GM18909 (cell line): Measurements from ENCODE around the gene MEGF10.

ENCODE experiments used
- ATAC-seq: cut with Tn5 transposase; IDR thresholded peaks from one replicate; pipeline ENCODE4 v1.9.1; 2021; ENCODE audit warnings: mild to moderate bottlenecking; ENCODE audit not compliant: unreplicated experiment, poor library complexity

The MEGF10 gene

DNA sequence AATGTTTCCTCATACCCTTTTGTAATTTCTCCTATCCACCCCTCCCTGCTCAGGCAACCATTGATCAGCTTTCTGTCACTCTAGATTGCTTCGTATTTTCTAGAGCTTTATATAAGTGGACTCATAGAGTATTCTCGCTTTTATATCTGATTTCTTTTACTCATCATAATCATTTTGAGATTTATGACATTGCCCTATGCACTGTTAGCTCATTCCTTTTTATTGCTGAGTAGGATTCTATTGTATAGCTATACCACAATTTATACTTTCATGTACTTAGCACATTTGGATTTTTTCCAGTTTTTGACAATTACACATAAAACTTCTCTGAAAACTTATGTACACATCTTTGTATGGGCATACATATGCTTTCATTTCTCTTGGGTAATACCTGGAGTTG is 68.9 kb downstream of the MEGF10 start:
- no peak for ATAC-seq

DNA sequence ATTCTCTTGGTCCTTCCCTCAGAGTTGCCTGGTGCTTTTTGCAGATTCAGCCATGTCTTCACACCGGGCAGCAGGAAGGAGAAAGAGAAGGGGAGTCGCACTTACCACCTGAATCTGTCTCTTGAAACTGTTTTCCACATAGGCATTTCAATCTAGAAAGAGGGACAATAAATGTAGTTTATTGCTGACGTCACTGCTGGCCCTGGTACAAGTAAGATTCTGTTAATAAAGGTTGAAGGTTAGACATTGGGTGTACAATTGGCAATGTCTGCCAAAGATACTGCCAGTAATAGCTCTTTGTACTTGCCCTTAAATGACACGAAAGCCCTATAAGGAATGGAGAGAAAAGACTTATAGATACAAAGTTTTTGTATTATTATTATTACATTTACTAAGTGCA is 72.8 kb downstream of the MEGF10 start:
- no peak for ATAC-seq

DNA sequence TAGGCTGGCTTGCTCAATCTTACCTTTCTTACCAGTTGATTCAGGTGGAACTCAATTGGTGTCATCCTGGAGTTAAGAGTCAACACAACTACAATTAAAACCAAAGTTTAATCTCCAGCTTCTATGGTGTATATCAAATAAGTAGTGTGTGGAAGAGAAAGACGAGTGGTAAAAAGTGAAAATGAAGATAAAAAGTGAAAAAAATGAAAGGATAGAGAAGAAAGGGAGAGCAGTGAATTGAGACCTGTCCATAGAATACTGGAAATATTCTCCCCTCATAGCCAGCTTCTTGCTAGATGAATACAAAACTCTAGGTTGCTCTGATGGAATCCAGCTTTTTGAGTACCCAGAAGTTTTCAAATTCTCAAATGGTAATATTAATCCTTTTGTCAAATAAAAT is 76.4 kb downstream of the MEGF10 start:
- ATAC-seq: no peak

DNA sequence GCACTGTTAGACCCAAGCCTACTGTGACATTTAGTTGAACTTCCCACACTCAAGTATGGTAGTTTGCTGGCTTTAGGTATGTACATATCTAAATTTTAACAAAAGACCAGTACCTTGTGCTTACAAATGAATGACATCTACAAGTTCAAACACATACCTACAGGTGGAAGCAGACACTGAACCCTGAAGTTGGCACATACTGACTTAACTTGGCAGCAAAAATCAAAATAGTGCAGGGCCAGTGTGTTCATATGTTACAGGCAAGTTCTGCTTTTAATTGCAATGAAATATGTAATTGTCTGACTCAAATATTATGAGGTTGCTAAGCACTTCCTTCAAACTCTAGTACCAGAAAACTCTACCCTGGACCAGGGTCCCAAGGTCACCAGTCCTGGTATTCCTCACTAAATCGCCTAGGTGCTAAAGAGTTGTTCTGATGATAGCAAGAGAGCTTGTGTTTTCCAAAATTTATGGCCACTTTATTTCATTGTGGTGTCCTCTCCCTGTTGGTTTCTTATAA is 77.4 kb downstream of the MEGF10 start:
- ATAC-seq: no peak

DNA sequence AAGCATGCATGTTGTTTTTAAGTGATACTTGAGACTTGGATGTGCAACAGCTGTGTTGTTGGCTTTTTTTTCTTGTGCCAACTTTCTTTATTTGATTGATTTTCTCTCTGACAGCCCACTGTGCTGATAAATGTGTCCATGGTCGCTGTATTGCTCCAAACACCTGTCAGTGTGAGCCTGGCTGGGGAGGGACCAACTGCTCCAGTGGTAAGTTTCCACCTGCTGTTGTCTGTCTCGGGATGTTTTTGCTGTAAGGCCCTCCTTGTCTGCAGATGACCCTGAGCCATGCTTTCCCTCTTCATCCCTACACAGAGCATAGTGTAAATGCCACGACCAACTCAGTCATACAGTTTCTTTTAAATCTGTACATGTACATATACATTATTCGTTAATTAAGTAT is 79.2 kb downstream of the MEGF10 start:
- no peak for ATAC-seq

DNA sequence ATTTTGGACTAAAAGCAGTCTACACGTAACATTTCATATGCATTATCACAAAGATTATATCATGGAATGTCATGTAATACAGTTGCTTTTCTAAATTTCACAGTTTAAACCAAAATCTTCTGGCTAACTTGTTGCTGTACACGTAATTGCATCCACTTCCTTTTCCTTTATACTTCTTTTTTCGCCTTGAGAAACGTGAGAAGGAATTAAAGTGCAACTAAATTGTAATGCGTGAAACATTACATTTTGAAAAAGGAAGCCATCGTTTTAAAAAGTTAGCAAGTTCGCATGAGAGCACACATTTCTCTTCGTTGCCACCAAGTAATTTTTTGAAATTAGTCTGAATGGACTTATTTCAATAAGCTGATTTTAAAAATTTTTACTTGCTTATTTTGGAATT is 80.0 kb downstream of the MEGF10 start:
- no peak for ATAC-seq

DNA sequence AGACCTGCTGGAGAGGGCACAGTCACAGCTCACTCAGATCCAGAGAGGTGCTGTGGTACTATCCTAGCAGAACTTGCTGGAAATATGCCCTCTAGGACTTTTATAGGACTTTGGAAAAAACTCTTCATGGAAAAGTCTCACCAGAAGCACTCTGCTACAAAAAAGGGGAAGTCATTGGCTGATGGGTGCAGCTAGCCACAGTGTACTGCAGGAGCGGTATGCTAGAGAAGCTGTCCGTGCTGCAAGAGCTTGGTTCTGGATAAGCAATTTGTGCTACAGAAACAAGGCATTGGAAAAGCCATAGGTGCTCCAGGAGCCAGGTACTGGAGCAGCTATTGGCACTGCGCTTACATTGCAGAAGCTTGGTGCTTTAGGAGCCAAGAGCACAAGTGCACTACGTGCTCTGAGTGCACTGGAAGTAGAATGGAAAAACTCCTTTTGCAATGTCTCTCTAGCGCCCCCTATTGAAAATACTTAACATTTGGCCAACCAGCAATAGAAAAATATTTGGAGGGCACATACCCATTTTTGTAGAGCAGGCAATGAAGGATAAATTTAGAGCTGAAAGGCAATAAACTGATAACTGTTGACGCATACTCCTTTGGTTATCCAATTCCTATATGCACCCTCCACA is 83.4 kb downstream of the MEGF10 start:
- ATAC-seq: no peak

DNA sequence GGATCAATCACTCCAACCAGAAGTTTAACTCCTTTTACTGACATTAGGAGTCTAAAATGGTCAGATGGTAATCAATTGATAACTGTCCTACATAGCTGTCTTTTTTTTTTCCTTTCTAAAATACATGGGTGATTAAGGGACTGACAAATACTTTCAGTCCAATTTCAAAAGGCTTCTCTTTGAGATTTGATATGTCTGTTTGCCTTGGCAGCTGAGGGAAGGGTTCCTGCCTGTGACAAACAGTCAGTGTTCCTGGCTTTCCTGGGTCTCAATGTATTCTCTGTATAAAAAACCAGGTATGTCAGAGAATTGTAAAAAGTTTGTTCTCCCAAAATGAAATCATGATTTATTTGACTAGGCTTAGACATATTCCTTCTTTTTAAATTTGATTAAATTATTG is 84.5 kb downstream of the MEGF10 start:
- no peak for ATAC-seq

DNA sequence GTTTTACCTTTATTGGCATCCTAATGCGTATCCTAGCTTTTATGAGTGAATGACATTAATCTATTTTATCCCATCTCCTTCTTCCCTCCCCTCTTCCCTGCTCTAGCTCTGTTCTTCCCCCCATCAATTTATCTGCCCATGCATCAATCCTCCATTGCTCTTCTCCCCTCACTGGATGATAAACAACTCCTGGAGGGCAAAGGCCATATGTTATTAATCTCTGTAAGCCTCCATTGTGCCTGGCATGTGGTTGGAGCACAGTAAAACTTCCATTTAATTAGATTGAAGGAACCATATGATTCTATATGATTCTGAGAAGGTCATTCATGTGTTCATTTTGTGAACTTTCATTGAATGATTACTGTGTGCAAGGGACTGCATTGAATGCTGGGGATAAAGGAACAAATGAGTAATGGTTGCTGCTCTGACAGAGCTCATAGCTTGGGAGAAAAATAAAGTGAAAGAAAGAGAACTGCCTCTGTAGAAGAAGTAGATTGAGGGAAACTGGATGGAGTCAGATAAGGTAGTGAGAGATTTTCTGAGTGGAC is 85.0 kb downstream of the MEGF10 start:
- ATAC-seq: no peak

DNA sequence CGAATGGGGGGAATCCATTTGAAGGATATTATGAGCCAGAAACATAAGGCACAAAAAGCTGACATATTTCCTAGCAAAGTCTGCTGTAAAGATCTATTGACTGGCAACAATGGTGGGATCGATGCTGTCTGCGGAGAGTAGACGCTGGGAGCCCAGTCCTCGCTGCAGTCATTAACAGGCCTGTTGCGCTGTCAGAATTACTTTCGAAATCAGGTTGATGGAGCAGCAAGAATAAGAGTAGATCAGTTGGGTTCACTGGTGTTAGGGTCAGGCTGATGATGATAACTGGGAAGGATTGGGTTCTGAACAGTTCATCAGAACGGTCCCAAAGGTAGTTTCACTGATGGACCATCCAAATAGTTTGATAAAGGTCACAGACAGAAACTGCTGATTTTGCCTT is 87.1 kb downstream of the MEGF10 start:
- ATAC-seq: no peak

DNA sequence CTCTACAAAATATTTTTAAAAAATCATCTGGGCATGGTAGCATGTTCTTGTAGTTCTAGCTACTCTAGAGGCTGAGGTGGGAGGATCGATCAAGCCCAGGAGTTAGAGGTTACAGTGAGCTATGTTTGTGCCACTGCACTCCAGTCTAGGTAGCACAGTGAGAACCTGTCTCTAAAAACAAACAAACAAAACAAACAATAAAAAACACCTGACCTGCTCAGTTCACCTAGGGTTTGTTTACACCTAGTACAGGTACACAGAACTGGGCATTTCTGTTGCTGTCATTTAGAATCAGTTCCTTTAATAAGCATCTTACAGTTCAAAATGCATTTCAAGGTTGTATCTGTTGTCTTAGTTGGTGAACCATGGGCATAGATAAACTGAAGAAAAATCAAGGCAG is 95.3 kb downstream of the MEGF10 start:
- no peak for ATAC-seq

DNA sequence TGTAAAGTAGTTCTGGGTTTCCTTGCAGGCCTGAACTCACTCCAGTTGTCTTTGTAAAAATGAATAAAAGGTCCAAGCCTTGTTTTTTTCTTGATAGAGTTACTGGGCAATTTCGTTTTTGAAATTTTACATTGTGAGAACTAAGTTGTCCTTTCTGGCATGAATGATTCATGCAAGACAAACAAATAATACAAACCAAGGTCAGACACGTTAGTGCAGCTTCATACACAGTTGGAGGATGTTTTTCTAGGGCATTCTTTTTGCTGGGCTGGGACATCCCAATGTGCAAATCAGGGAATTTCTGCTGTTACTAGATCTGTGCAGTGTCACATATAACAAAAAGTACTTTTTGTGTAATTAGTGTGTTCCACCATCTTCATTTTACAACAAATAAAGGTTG is 96.0 kb downstream of the MEGF10 start:
- no peak for ATAC-seq

DNA sequence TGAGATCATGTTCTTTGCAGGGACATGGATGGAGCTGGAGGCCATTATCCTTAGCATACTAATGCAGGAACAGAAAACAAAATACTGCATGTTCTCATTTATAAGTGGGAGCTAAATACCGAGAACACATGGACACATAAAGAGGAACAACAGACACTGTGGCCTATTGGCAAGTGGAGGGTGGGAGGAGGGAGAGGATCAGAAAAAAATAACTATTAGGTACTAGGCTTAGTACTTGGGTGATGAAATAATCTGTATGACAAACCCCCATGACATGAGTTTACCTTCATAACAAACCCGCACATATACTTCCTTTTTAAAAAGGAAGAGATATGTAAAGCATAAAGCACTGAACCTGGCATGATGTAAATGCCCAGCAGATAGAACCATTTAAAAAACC is 99.0 kb downstream of the MEGF10 start:
- no peak for ATAC-seq

DNA sequence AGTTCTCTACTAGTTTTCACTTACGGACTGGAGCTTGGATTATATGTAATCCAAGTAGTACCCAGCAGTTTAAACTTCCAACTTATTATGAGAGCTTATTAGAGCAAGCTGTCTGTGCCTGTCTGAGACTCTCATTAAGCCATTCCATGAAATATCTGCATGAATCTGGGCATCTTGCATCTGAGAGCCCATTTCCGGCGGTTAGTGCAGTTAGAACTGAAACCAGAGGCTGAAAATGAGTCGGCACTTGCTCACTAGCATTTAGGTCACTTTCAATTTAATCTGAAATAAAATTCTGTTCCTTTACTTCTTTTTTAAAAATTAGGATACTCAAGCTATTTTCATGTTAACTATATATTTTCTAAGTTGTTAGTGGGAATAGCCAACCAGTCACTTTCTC is 102.2 kb downstream of the MEGF10 start:
- ATAC-seq: no peak

DNA sequence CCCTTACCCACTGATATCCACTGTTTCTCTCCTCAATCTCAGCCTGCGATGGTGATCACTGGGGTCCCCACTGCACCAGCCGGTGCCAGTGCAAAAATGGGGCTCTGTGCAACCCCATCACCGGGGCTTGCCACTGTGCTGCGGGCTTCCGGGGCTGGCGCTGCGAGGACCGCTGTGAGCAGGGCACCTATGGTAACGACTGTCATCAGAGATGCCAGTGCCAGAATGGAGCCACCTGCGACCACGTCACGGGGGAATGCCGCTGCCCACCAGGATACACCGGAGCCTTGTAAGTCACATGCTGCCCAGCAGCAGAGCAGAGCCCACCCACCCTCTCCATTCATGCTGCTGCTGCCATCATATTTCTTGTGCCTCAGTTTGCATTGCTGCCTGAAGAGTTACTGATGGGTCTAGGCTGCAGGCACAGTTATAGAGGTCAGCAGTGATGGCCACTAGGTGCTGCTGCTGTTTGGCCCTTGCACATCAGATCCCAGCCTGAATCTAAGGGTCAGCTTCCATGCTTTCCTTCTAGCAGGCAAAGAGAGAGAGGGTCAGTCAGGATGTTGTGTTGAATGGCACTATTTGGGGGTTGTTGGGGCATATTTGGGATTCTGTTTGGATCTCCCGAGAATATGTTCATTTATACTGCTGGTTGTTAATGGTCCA is 106.0 kb downstream of the MEGF10 start:
- ATAC-seq: no peak

DNA sequence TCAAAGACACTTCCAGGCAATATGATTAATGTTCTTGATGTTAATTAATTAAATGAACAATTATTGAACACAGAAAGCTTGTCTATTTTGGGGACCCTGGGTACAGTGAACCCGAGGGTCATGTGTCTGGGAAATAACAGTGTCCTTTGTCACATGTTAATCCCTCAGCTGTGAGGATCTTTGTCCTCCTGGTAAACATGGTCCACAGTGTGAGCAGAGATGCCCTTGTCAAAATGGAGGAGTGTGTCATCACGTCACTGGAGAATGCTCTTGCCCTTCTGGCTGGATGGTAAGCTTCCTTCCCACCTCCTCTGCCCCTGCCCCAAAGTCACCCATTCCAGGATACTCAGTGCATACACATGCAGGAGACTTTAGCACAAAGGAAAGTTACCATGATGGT is 107.9 kb downstream of the MEGF10 start:
- no peak for ATAC-seq

DNA sequence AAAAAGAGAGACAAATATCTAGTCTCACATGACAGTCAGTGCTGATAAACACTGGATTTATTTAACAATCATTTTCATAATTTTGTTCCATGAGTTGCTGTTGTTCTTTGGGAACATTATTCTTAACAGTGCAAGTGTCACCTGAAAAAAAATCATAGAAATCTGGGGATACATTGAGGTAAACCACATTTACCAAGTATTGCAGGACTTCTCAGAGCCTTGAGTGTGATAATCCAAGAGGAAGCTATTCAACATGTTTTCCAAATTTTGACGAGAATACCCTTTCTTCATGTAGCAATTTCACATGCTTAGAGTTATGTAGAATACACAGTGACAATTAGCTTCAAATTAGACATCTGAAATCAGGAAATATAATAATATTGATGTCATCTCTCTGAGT is 108.5 kb downstream of the MEGF10 start:
- ATAC-seq: no peak

DNA sequence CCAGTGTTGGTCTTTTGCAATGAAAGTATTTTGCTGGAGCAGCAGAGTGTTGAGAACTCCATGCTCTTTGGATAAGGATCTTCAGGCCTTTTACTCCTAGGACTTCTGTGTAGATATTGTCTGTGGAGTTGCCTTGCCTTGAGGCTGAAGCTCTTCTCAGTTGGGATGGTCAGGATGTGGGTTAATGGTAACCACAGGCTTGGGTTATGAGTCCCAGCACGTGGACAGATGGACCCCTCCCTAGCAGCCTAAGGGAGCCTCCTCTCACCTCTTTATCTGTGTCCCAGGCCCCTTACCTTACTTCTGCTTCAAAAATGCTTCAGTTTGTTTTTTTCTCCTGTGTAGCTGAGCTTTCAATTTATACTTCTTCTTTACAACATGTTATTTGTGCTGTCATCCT is 109.9 kb downstream of the MEGF10 start:
- ATAC-seq: no peak

DNA sequence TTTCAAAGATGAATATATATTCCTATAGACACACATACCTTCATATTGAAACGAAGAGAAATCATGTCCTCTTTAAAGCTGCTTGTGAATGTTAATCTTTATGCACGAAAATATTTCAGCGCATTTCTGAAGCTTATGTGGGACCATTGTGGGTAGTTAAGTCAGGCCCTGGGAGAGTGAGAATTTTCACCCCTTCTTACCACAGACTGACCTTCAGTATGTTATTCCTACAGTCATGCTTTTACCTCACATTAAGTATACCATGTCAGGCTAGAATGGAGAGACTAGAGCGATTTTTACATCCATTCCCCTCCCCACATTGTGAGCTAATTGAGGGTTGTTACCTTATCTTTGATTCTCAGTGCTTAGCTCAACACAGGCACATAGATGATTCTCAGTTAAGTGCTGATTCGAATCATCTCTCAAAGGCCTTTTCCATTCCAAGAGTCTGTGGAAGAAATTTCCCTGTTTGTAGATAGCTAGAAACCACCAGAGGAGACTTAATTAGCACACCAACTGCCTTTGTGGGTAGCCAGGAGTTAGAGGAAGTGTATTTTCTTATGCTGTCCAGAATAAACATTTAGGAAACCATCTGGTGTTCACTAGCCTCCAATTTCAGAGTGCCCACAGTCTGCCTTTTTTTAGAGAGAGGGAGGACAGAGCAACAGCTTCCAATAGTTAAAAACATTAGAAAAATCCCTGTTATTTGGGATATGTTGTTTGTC is 110.5 kb downstream of the MEGF10 start:
- ATAC-seq: no peak

DNA sequence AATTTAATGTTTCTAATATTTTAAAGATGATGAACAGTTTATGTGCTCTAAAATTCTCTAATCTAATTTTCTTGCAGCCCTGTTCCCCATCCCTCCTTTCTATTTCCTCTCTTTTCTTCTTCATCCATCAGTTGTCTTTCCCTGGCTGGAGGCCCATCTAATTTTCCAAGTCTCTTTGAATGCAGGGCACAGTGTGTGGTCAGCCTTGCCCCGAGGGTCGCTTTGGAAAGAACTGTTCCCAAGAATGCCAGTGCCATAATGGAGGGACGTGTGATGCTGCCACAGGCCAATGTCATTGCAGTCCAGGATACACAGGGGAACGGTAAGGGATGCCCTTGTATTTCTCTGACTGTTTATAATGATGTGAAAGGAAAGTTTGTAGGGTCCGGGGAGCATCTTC is 111.8 kb downstream of the MEGF10 start:
- no peak for ATAC-seq

DNA sequence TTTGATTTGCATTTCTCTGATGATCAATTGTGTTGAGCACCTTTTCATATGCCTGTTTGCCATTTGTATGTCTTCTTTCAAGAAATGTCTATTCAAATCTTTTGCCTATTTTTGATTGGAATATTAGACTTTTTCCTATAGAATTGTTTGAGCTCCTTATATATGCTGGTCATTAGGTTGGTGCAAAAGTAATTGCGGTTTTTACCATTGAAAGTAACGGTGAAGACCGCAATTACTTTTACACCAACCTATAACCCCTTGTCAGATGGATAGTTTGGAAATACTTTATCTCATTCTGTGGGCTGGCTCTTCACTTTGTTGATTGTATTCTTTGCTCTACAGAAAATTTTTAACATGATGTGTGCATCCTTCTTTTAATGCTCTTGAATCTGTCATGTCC is 113.6 kb downstream of the MEGF10 start:
- no peak for ATAC-seq
